Activated CD4-positive, alpha-beta T cell treated with anti-CD3 and anti-CD28 coated beads, Interleukin-2, Interleukin-4, amounts not matched to agents 100 ng/mL and 50 ng/mL, durations not matched to agents 16 hours and 8 hours (primary cell): ENCODE measurements around the gene ZNF568.

Experiments used
- DNase-seq: peaks from one replicate; pipeline ENCODE4 v3.0.0-alpha.2; 2020; ENCODE audit warnings: low spot score

ZNF568 gene

GRCh38 chr19:36999313-36999712, 83.2 kb downstream of the ZNF568 start:
- no peak for DNase-seq

- peak; percentile 4 for DNase-seq
Observed at GRCh38 chr19:37007587-37008220, 91.6 kb downstream of the ZNF568 start.

GRCh38 chr19:37009871-37010270, 93.7 kb downstream of the ZNF568 start:
- DNase-seq = no peak

- no peak for DNase-seq
Observed at GRCh38 chr19:37012093-37012745, 96.1 kb downstream of the ZNF568 start.

GRCh38 chr19:37014456-37014855, 98.3 kb downstream of the ZNF568 start:
- DNase-seq = no peak

GRCh38 chr19:37045140-37045539, 129.0 kb downstream of the ZNF568 start:
- no peak for DNase-seq
